Measurements from ENCODE around the gene DPM2. TPM values are rescaled to one million over a fixed set of nuclear protein-coding genes. Genes with fewer than 3 reads are reported as not detected.
A peak's percentile ranks its signal among the peaks of the same experiment; 100 is the strongest.

The DPM2 gene
- total and polyA plus RNA-seq, 2 of the 4 experiments (the other 2 are of a cell fraction) = 10.8 to 60.6 TPM

GRCh38 chr9:127937056-127937387 lies 632 bp downstream of the DPM2 start:
- CTCF ChIA-PET = interaction anchor here (0.9 to 1.4 kb wide), 2 partner anchors 19 to 180 kb away, joined by 3 to 4 read pairs; no protein-coding TSS in a partner anchor
- H4K20me1 ChIP-seq (ENCODE audit: insufficient read depth, low read length) = peaks cover 22% of the 10 kb centered on the region

More at GRCh38 chr9:127937056-127937387, 632 bp downstream of the DPM2 start:
- 0% methylated on average over 2 of the region's 7 CpGs; no CpG with 5 or more reads in 1 of the 2 experiments for WGBS, 2 experiments (ENCODE audit: extremely low coverage in 2 of 2, insufficient read length in 1 of 2)
- peak overlapping the region; percentile 58 for H4K5ac ChIP-seq (ENCODE audit: low read depth, low read length)
- H2BK5ac ChIP-seq (ENCODE audit: low read depth, low read length, poor library complexity, severe bottlenecking) = peak overlapping the region; percentile 50
- in situ Hi-C loops (cut with MboI; ENCODE audit: low sequenced_read_pairs) (loop anchor here (5.0 kb wide), 1 partner anchor 160 kb away; no protein-coding TSS in a partner anchor), intact Hi-C loops (cut with micrococcal nuclease) (no loop called here), dilution Hi-C loops (cut with HindIII; ENCODE audit: low sequenced_read_pairs, unreplicated experiment) (no loop called here)
- H3K36me3 ChIP-seq (ENCODE audit: control insufficient read depth, insufficient read depth, low read length) = peaks cover 12% of the 10 kb centered on the region
- H3K14ac ChIP-seq (replicated peaks; ENCODE audit: low read depth, low read length) = peak overlapping the region; percentile 92
- no peak overlapping the region for H2BK15ac ChIP-seq (ENCODE audit: low read depth, low read length)
- POLR2A ChIA-PET (ENCODE audit: unreplicated experiment) = no interaction called here
- BruUV-seq (replicated peaks) = no TSS peak
- H3K9me1 ChIP-seq (ENCODE audit: insufficient read depth, low read length) = peaks cover 32% of the 10 kb centered on the region
- H3K27ac ChIP-seq (ENCODE audit: insufficient read depth, low read length) = peak overlapping the region; percentile 68
- peak overlapping the region; percentile 66; the same call in 1 of the 2 replicates for H3K56ac ChIP-seq (ENCODE audit: extremely low read depth, insufficient read depth, low read length)
- peak overlapping the region; percentile 98 for H2AK5ac ChIP-seq (ENCODE audit: low read depth, low read length)
- H3K18ac ChIP-seq (ENCODE audit: low read depth, low read length) = no peak overlapping the region
- H2BK120ac ChIP-seq (ENCODE audit: low read depth, low read length) = no peak overlapping the region
- H2BK20ac ChIP-seq (ENCODE audit: low read depth, low read length) = no peak overlapping the region
- H3K4me3 ChIP-seq (ENCODE audit: insufficient read depth, low read depth, low read length) = peak overlapping the region; percentile 71
- H4K8ac ChIP-seq (ENCODE audit: low read depth in 2 of 2, low read length in 2 of 2) = peak overlapping the region; percentile 86 to 94; a peak in 3 of 4 replicates
- peak overlapping the region; percentile 85 for H3K9ac ChIP-seq (ENCODE audit: low read depth, low read length)
- peaks cover 17% of the 10 kb centered on the region for H3K4me1 ChIP-seq (ENCODE audit: control insufficient read depth, insufficient read depth, low read length)
- peak overlapping the region; percentile 93 for H3K4me2 ChIP-seq (ENCODE audit: low read depth, low read length)
- peak overlapping the region; percentile 96 for H2AFZ ChIP-seq (replicated peaks; ENCODE audit: low read length, poor library complexity)
- H4K91ac ChIP-seq (ENCODE audit: insufficient read depth, low read depth, low read length) = peak overlapping the region; percentile 37
- H3K9me3 ChIP-seq (ENCODE audit: control insufficient read depth, insufficient read depth, low read length) = no peaks in the 10 kb centered on the region
- H3K27me3 ChIP-seq (ENCODE audit: control insufficient read depth, insufficient read depth, low read length) = no peaks in the 10 kb centered on the region
- DNase-seq (no peak), ATAC-seq (ENCODE audit: low read depth) (no peak; the same call in 1 of the 2 replicates)
- H2AK9ac ChIP-seq (replicated peaks; ENCODE audit: low read depth, low read length, poor library complexity) = peak overlapping the region; percentile 99
- peaks cover 16 to 42% of the 10 kb centered on the region in 2 experiments; a peak in 3 of 4 replicates for H3K79me1 ChIP-seq (ENCODE audit: low read depth in 1 of 2, low read length in 2 of 2)
- peak overlapping the region; percentile 97 for H3K23ac ChIP-seq (ENCODE audit: low read depth, low read length)
- H3K4ac ChIP-seq (ENCODE audit: low read depth, low read length) = peak overlapping the region; percentile 83
- no peak for TF ChIP-seq CEBPB (IDR thresholded peaks at IDR 0.05; ENCODE audit: low read depth, low read length)
- TF ChIP-seq MAZ (IDR thresholded peaks at IDR 0.05; ENCODE audit: borderline replicate concordance, low read depth, low read length) = no peak
- TF ChIP-seq NFE2L2 (IDR thresholded peaks at IDR 0.05; ENCODE audit: low read depth, low read length) = no peak
- TF ChIP-seq ELK1 (IDR thresholded peaks at IDR 0.05; ENCODE audit: borderline replicate concordance, low read depth, low read length) = no peak
- TF ChIP-seq FOS (IDR thresholded peaks at IDR 0.05; ENCODE audit: low read depth, low read length) = no peak
- TF ChIP-seq MXI1 (IDR thresholded peaks at IDR 0.05; ENCODE audit: borderline replicate concordance, low read depth, low read length) = no peak
- TF ChIP-seq RAD21 (IDR thresholded peaks at IDR 0.05; ENCODE audit: low read length) = no peak

All from IMR-90 (cell line).